ENCODE results near the gene SHC3. TPM values are rescaled to one million over a fixed set of nuclear protein-coding genes. Genes with fewer than 3 reads are reported as not detected.

The SHC3 gene
- total and polyA plus RNA-seq, 2 of the 4 experiments (the other 2 are of a cell fraction): 4.5 to 13.3 TPM

DNA sequence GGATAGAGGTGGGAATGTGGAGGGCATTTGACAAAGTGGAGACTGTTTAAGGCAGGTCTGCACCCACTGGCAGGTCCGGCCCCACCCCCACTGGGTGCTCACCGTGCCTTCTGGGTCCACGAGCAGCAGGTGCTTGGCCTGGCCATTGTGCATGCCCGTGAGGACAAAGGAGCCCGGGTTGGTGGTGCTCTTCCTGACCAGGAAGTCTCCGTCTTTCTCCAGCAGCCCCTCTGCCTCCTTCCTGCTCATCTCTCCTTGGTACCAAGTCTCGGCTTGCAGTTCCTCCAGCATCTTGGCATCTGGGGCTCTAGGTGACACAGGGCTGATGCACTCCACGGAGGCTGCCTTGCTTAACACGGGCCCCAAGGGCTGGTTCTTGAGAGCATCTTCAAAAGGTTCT is 140.7 kb downstream of the SHC3 start:
- intact Hi-C loops (cut with micrococcal nuclease) (loop anchor here (5.0 to 10.0 kb wide), 2 partner anchors 97 to 139 kb away; partner anchors contain the start of gene SHC3), in situ Hi-C loops (cut with MboI; ENCODE audit: low sequenced_read_pairs) (no loop called here), dilution Hi-C loops (cut with HindIII; ENCODE audit: low sequenced_read_pairs, unreplicated experiment) (no loop called here)
- peak overlapping the region; percentile 64 for H3K4ac ChIP-seq (ENCODE audit: low read depth, low read length)
- no peak overlapping the region for H3K23ac ChIP-seq (ENCODE audit: low read depth, low read length)
- peaks cover 14% of the 10 kb centered on the region for H3K9me1 ChIP-seq (ENCODE audit: insufficient read depth, low read length)
- H4K5ac ChIP-seq (ENCODE audit: low read depth, low read length): peak overlapping the region; percentile 71
- CTCF ChIA-PET: no interaction called here
- 100% methylated on average over 1 of the region's 9 CpGs; no CpG with 5 or more reads in 1 of the 2 experiments for WGBS, 2 experiments (ENCODE audit: extremely low coverage in 2 of 2, insufficient read length in 1 of 2)
- peak overlapping the region; percentile 23; the same call in 2 of the 3 replicates for H2BK15ac ChIP-seq (ENCODE audit: low read depth, low read length)
- no peak overlapping the region for H3K56ac ChIP-seq (ENCODE audit: extremely low read depth, insufficient read depth, low read length)
- ATAC-seq (ENCODE audit: low read depth) (no peak), DNase-seq (no peak)
- peak overlapping the region in 1 of 2 experiments; percentile 29; a peak in 1 of 4 replicates for H4K8ac ChIP-seq (ENCODE audit: low read depth in 2 of 2, low read length in 2 of 2)
- H2AFZ ChIP-seq (replicated peaks; ENCODE audit: low read length, poor library complexity): no peak overlapping the region
- POLR2A ChIA-PET (ENCODE audit: unreplicated experiment): no interaction called here
- H3K27ac ChIP-seq (ENCODE audit: insufficient read depth, low read length): peak overlapping the region; percentile 71; the same call in 1 of the 2 replicates
- H2BK120ac ChIP-seq (ENCODE audit: low read depth, low read length): peak overlapping the region; percentile 39
- peaks cover 6% of the 10 kb centered on the region for H3K36me3 ChIP-seq (ENCODE audit: control insufficient read depth, insufficient read depth, low read length)
- H4K91ac ChIP-seq (ENCODE audit: insufficient read depth, low read depth, low read length): peak overlapping the region; percentile 16; the same call in 1 of the 2 replicates
- no peaks in the 10 kb centered on the region for H3K27me3 ChIP-seq (ENCODE audit: control insufficient read depth, insufficient read depth, low read length)
- TF ChIP-seq MXI1 (IDR thresholded peaks at IDR 0.05; ENCODE audit: borderline replicate concordance, low read depth, low read length) (no peak), FOS (IDR thresholded peaks at IDR 0.05; ENCODE audit: low read depth, low read length) (no peak), RCOR1 (IDR thresholded peaks at IDR 0.05; ENCODE audit: insufficient replicate concordance, low read length) (no peak), RAD21 (IDR thresholded peaks at IDR 0.05; ENCODE audit: low read length) (no peak), MAZ (IDR thresholded peaks at IDR 0.05; ENCODE audit: borderline replicate concordance, low read depth, low read length) (no peak), POLR2A (IDR thresholded peaks at IDR 0.05; ENCODE audit: low read depth, low read length) (no peak), SMC3 (IDR thresholded peaks at IDR 0.05; ENCODE audit: low read depth, low read length) (no peak), CEBPB (IDR thresholded peaks at IDR 0.05; ENCODE audit: low read depth, low read length) (no peak), MAFK (IDR thresholded peaks at IDR 0.05; ENCODE audit: low read depth, low read length) (no peak), RFX5 (IDR thresholded peaks at IDR 0.05; ENCODE audit: low read depth, low read length) (no peak), NFE2L2 (IDR thresholded peaks at IDR 0.05; ENCODE audit: low read depth, low read length) (no peak)
- TF ChIP-seq, protein P1, sequence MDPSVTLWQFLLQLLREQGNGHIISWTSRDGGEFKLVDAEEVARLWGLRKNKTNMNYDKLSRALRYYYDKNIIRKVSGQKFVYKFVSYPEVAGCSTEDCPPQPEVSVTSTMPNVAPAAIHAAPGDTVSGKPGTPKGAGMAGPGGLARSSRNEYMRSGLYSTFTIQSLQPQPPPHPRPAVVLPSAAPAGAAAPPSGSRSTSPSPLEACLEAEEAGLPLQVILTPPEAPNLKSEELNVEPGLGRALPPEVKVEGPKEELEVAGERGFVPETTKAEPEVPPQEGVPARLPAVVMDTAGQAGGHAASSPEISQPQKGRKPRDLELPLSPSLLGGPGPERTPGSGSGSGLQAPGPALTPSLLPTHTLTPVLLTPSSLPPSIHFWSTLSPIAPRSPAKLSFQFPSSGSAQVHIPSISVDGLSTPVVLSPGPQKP (IDR thresholded peaks at IDR 0.05; ENCODE audit: borderline replicate concordance, low read depth, low read length): no peak
- TF ChIP-seq, protein P2, sequence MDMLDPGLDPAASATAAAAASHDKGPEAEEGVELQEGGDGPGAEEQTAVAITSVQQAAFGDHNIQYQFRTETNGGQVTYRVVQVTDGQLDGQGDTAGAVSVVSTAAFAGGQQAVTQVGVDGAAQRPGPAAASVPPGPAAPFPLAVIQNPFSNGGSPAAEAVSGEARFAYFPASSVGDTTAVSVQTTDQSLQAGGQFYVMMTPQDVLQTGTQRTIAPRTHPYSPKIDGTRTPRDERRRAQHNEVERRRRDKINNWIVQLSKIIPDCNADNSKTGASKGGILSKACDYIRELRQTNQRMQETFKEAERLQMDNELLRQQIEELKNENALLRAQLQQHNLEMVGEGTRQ (IDR thresholded peaks at IDR 0.05; ENCODE audit: low read depth, low read length): no peak
- TF ChIP-seq, protein P3, sequence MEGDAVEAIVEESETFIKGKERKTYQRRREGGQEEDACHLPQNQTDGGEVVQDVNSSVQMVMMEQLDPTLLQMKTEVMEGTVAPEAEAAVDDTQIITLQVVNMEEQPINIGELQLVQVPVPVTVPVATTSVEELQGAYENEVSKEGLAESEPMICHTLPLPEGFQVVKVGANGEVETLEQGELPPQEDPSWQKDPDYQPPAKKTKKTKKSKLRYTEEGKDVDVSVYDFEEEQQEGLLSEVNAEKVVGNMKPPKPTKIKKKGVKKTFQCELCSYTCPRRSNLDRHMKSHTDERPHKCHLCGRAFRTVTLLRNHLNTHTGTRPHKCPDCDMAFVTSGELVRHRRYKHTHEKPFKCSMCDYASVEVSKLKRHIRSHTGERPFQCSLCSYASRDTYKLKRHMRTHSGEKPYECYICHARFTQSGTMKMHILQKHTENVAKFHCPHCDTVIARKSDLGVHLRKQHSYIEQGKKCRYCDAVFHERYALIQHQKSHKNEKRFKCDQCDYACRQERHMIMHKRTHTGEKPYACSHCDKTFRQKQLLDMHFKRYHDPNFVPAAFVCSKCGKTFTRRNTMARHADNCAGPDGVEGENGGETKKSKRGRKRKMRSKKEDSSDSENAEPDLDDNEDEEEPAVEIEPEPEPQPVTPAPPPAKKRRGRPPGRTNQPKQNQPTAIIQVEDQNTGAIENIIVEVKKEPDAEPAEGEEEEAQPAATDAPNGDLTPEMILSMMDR (conservative IDR thresholded peaks at IDR 0.05; ENCODE audit: low read depth, low read length): no peak
- H3K4me3 ChIP-seq (ENCODE audit: insufficient read depth, low read depth, low read length): no peak overlapping the region
- peak overlapping the region; percentile 49; the same call in 1 of the 2 replicates for H3K14ac ChIP-seq (replicated peaks; ENCODE audit: low read depth, low read length)
- H3K18ac ChIP-seq (ENCODE audit: low read depth, low read length): peak overlapping the region; percentile 25; the same call in 1 of the 2 replicates
- H3K9ac ChIP-seq (ENCODE audit: low read depth, low read length): no peak overlapping the region
- BruUV-seq (replicated peaks): no TSS peak
- no peaks in the 10 kb centered on the region for H3K9me3 ChIP-seq (ENCODE audit: control insufficient read depth, insufficient read depth, low read length)
- peak overlapping the region; percentile 62 for H2AK9ac ChIP-seq (replicated peaks; ENCODE audit: low read depth, low read length, poor library complexity)
- peak overlapping the region; percentile 47 for H2BK5ac ChIP-seq (ENCODE audit: low read depth, low read length, poor library complexity, severe bottlenecking)
- no peaks in the 10 kb centered on the region for H4K20me1 ChIP-seq (ENCODE audit: insufficient read depth, low read length)
- peaks cover 3 to 14% of the 10 kb centered on the region in 2 experiments; a peak in 3 of 4 replicates for H3K79me1 ChIP-seq (ENCODE audit: low read depth in 1 of 2, low read length in 2 of 2)
- H2BK20ac ChIP-seq (ENCODE audit: low read depth, low read length): peak overlapping the region; percentile 71; the same call in 1 of the 2 replicates
- no peak overlapping the region for H3K4me2 ChIP-seq (ENCODE audit: low read depth, low read length)
- H2AK5ac ChIP-seq (ENCODE audit: low read depth, low read length): peak overlapping the region; percentile 73; the same call in 1 of the 2 replicates
- peaks cover 14% of the 10 kb centered on the region for H3K4me1 ChIP-seq (ENCODE audit: control insufficient read depth, insufficient read depth, low read length)
